Erythroblast (primary cell): ENCODE measurements around the gene IBTK.

Source experiments
- GATA1 ChIP-seq: IDR thresholded peaks from 2 replicates; pipeline ENCODE4 v1.6.1; 2011; ENCODE audit warnings: low read depth, mild to moderate bottlenecking, control low read depth, low read length, moderate library complexity
- POLR2A ChIP-seq: IDR thresholded peaks from 2 replicates; pipeline ENCODE4 v1.6.1; 2011; ENCODE audit warnings: mild to moderate bottlenecking, low read length

DNA sequence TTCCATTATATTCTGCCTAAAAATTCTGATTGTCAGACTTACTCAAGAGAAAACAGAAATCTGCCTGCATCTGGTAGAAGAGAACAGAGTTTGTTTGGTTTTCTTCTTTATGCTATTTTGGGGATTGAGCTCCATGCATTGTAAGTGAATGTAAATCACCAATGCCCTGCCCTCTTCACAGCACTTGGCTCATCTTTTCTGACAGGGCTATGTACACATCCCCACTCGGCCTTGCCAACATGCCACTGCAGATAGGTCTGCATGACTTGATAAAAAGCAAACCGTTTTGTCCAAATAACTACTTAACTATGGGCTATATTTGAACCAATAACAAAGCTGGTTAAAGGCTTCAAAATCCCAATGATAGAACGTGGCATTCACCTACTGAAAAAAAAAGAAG lies 117.7 kb downstream of the IBTK start:
- TF ChIP-seq POLR2A = no peak
- no peak for TF ChIP-seq GATA1
